Activated T-helper 1 cell treated with anti-CD3 and anti-CD28 coated beads, Interleukin-2, amount 50 U/mL, for 16 hours (primary cell): Measurements from ENCODE around the gene VEGFB.
A peak's percentile ranks its signal among the peaks of the same experiment; 100 is the strongest.

Source experiments
- DNase-seq, 2 donors: peaks; one replicate each; pipeline ENCODE4 v3.0.0-alpha.2; 2020; ENCODE audit warnings: low read depth in 1 of 2, low spot score in 1 of 2

The VEGFB gene

DNA sequence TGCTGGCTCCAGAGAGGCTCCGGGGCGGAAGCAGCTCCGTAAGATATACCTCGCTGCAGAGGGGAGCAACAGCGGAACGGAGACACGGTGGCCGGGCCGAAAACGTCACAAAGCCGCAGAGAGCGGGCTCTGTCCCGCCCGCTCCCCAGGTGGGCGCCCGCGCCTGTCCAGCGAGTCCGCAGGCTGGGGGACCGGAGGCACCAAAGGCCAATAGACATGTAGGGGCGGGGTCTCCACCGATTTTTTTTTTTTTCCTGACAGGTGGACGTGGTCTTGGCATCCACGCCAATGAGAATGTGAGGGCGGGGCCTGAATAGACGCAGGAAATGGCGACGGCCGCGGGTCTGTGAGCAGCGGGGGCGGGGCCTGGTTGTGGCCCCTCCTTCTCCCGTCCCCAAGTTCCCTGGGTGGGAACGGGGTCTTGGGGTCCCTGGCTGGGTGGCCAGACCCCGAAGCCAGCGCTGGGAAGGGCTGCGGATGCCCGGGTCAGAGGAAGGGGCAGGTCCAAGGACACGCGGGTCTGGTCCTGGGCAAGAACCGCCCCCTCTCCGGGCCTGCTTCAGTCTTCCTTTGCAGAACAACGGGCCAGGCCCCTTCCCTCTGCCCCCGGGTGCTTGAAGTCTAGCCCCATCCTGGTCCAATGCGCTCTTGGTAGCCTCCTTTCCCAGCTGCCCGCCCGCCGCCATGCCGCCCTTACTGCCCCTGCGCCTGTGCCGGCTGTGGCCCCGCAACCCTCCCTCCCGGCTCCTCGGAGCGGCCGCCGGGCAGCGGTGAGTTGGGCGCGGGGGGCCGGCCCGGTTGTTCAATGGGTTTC, 4.0 kb upstream of the VEGFB start, which contains the start of gene DNAJC4:
Gene DNAJC4, plus strand, starts transcription at position 378 of the 814 bp plus-strand sequence. Its CDS starts 307 bp downstream, at position 685.
- DNase-seq: peak; percentile 70 to 76

DNA sequence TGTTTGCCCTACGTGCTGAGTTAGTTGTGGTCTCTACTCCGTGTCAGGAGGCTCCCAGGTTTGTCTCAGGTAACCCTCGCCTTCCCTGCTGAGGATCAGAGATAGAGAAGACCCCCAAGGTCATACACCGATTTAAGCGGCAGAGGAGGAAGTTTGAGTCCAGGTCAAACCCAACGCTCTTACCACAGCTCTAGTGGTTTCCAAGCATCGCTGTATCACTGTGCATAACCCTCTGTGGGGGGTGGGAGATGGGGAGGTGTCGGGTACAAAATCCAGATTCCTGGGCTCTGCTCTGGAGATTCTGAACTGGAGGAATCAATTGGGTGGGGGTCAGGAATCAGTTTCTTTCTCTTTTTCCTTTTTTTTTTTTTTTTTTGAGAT, 3.4 kb upstream of the VEGFB start:
- DNase-seq: no peak

DNA sequence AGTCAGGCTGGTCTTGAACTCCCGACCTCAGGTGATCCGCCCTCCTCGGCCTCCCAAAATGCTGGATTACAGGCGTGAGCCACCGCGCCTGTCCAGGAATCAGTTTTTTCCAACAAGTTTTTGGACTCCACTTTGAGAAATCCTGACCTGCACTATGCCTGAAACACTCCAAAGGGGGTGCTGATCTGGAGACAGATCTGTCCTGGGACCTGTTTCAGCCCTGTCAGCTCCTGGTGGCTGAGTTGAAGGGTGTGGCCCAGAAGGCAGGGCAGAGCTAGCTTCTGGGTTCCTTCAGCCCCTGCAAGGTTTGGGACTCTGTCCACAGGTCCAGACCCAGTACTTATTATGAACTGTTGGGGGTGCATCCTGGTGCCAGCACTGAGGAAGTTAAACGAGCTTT, 2.8 kb upstream of the VEGFB start:
- no peak for DNase-seq

DNA sequence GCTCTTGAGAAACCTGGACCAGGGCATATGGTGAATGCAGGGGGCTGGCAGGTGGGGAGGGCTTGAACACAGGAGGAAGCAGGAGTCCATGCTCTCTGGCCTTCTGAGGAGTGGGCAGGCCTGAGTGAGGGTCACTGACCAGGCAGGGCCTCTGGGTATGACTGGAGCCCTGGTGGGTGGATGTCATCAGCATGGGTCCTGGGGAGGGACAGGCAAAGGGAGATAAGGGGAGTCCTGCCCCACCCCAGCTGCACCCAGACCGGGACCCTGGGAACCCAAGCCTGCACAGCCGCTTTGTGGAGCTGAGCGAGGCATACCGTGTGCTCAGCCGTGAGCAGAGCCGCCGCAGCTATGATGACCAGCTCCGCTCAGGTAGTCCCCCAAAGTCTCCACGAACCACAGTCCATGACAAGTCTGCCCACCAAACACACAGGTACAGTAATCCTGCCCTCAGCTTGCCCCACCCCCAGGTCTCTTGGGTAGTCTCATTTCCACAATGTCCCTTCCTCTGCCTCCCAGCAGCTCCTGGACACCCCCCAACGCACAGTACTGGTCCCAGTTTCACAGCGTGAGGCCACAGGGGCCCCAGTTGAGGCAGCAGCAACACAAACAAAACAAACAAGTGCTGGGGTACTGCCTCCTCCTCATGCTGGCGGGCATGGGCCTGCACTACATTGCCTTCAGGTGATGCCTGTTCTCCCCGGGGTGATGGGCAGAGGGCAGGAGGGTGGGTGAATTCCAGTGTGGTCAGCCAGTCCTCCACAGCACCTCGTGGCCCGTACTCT, 2.0 kb upstream of the VEGFB start:
- no peak for DNase-seq

DNA sequence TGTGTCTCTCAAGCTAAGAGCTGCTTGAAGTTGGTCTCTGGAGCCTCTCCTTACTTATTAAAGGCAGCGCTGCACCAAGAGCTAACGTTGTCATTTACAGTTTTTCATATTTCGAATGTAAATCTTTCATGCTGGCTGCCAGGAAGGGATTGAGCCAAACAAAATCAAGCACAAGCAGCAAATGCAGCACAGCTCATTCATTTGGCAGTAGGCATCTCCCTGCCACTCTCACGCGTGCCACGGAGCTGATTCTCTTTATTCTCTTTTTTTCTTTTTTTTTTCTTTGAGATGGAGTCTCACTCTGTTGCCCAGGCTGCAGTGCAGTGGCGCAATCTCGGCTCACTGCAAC, 1.4 kb upstream of the VEGFB start:
- DNase-seq: no peak

DNA sequence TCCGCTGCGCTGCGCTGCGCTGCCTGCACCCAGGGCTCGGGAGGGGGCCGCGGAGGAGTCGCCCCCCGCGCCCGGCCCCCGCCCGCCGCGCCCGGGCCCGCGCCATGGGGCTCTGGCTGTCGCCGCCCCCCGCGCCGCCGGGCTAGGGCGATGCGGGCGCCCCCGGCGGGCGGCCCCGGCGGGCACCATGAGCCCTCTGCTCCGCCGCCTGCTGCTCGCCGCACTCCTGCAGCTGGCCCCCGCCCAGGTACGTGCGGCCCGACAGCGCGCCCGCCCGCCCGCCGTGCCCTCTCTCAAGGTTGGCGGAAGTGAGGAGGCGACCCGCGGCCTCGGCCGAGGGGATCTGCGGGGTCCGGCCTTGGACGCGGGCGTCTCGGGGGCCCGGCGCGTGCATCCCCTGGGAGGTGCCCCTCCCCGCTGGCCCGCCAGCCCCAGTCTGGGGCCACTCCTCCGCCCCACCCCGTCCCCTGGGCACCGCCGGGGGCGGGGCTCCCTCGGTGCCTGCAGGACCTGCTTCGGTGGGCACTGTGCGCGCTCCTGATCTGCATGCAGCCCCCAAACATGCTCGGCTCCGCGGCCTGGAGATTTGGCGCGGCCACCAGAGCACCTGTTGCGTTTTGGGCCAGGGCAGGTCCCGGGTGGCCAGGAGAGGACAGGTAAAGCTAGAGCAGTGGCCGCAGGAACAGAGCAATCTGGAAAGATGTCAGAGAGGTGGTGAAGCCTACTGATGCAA, 429 bp downstream of the VEGFB start:
- peak; percentile 16 to 31 for DNase-seq

DNA sequence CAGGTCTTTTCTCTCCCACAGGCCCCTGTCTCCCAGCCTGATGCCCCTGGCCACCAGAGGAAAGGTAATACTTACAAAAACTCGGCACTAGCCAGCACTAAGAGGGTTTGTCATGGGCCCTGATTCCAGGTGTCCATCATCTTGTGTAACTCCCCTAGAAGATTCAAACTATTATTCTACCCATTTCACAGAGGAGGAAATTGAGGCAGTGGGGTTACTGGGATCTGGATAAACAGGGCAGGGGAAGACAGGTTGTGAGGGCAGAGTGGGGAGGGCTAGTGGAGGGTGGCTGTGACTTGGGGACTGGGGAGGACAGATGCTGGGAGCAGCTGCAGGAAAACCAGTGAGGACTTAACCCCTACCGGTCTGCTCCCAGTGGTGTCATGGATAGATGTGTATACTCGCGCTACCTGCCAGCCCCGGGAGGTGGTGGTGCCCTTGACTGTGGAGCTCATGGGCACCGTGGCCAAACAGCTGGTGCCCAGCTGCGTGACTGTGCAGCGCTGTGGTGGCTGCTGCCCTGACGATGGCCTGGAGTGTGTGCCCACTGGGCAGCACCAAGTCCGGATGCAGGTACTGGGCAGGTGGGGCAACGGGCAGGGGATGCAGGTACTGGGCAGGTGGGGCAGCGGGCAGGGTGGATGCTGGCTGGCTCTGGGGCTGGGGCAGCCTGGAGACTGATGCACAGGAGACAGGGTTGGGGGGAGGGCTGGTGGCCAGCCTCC, 1.2 kb downstream of the VEGFB start:
- DNase-seq: no peak

DNA sequence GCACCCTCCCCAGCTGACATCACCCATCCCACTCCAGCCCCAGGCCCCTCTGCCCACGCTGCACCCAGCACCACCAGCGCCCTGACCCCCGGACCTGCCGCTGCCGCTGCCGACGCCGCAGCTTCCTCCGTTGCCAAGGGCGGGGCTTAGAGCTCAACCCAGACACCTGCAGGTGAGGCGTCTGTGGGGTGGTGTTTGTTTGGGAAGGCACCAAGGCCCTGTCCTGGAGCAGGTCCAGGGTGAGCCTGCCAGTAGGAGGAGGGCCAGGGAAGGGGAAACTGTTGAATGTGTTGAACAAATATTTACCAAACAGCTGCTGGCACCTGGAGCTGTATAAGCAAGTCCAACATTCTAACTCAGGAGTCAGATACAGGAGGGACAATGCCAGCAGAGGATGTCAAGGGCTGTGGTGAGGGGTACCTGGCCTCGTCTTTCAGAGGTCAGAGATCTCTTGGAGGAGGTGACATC, 3.1 kb downstream of the VEGFB start:
- DNase-seq: no peak

DNA sequence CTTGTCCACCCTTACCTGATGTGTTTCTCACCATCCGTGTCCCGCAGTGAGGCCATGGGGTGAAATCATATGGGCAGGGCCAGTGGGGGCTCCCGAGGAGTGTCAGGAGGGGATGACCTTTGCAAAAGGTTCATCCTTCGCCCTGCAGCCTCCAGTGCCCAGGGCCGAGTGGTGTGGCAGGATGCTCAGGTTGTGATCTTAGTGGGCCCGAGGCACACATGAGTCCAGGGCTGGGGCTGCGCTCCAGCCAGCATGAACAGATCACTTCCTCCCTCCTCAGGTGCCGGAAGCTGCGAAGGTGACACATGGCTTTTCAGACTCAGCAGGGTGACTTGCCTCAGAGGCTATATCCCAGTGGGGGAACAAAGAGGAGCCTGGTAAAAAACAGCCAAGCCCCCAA, 3.7 kb downstream of the VEGFB start:
- DNase-seq: no peak

DNA sequence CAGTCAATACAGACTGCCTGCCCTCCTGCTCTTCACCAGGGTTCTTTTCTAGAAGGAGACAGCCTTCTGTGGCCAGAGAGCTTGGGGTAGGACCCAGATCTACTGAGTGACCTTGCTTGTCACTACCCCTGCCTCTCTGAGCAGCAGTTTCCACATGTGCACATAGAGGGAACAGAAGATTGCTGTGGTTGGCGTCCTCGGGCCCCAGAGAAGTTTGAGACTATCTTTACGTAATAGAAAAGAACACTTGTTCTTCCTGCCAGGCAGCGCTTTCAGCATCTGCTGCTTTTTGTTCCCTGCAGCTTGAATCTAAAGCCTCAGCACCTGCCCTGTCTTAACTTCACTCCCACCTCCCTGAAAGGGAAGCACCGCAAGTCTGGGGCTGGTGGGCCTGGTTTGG, 4.6 kb downstream of the VEGFB start:
- no peak for DNase-seq

DNA sequence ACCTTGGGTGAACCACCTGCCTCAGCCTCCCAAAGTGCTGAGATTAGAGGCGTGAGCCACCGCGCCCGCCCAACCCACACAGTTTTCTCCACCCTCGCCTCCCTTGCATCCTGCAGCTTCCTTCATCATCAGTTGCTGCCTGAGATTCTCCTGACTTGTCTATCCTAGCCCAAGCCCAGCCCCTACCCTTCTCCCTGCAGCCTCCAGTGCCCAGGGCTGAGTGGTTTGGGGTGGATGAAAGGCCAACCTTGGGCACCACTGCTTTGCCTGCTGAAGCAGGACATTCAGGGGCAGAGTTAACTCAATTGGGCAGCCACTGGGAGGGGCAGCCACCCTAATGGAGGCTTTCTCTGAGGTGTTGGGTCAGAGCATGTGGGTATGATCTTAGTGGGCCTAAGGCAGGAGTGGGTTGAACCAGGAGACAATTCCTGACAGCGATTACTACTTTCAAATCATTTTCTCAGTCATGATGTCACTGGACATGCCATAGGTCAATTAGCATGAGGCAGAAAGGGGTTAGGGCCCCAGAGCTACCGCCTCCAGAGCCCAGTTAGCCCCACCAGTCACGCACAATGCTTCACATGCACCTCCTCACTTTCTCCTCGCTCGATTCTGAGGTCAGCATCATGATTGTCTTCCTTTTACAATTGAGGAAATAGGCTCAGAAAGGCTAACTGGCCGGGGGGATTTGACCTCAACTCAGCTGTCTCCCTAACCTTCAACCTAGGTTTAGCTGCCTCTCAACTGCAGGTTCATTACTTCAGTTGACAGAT, 5.5 kb downstream of the VEGFB start:
- DNase-seq: no peak

DNA sequence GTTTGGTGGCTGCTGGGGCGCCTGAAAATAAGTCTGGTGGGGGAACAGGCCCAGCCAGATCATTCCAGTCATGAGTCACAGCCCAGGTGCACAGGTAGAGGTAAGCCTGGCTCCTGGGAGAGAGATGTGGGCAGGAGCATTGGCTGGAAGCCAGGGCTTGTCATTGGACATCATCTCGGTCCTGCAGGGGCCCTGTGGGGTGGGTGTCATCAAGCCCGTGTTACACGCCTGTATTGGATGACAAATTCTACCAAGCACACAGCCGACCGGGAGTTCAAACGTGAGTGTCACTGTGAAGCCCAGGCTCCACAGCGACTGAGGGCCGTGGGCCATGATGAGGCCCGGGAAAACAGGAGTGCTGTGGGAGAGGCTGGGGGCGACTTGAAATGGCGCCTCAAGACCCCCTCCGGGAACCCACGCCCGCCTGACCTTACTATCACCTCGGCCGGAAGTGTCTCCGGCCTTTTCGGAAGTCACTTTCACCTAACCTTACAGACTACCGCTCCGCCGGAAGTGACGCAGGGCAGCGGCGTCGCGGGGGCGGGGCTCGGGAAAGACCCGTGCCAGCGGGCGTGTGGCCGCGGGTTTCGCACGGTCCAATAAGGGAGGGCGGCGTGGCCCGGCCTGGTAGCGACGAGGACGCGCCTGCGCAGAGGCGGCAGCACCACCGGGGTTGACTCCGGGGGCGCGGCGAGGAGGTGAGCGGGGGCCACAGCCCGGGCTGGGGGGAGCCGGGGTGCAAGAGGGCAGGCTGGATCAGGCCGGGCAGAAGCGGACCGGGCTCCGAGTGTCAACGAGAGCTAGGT, 6.3 kb downstream of the VEGFB start, which contains the start of gene FKBP2:
Gene FKBP2, plus strand, starts transcription at position 661 of the 806 bp plus-strand sequence. CDS start 1,293 bp downstream, outside the sequence.
- peak; percentile 94 to 98 for DNase-seq

DNA sequence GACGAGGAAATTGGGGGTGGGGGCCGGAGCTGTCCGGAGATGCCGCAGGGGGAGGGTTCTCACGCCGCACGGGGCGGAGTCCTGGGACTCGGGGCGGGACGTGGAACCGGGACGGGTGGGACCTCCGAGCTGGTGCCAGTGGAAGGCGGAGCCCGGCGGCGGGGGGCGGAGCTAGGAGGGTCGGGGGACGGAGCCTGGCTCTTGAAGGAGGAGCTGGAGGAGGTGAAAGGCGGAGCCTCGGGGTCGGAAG, 6.8 kb downstream of the VEGFB start:
- peak; percentile 99 for DNase-seq

DNA sequence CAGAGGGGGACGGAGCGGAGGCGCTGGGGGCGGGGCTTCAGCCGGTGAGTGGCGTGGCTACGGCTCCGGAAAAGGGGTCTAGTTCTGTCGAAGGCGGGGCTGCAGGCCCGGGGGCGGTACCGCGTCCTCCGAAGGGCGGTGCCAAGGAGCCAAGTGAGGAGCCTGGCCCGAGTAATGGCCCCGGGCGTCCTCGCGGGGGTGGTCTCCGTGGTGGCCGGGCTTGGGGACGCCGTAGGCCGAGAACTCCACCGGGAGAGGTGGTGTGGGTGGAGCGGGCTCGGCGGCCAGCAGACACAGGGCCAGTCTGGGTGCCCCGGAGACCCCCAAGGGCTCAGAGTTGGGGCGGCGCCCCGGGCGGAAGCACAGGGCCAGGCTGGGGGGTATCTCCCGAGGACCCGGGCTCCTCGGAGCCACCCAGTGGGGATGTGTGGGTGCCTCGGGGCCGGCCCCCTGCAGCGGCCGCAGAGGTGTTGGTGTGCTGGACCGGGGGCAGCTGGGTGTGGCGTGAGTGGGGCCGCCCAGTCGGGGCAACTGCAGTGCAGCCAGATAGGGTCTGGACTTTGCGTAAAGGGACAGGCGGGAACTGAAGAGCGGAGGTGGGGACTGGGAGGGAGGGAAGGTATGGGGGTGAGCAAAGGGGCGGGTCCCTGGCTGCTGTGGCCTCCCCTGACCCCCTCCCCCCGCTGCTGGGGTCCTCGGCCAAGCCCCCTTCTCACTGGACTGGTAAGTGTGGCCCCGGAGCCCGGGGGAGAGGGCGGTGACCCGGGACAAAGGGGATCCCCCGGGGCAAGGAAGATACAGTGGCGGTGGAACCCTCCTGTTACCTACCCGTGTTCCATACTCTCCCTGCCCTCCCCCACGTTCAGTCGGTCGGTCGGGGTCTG, 7.3 kb downstream of the VEGFB start:
- DNase-seq: no peak

DNA sequence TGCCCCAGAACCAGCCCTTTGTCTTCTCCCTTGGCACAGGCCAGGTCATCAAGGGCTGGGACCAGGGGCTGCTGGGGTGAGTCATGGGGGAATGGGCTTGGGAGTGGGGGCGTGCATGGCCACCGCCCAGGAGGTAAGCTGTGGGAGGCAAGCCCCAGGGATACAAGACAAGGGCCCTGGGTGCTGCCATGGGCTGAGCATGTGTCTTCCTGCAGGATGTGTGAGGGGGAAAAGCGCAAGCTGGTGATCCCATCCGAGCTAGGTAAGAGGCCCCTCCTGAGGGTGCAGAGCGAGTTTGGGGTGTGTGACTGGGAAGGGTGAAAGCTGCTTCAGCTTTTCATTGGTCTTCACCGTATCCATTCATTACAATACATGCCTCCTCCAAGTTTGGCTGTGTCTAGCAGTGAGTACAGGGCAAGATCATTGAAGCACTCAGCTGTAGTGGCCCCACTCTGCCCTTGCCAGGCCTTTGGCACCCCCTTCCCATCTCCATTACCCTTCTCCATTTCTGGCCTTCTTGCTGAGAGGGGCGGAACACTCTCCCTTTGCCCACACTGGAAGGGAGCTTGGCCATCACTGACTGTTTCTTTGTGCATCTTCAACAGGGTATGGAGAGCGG, 9.0 kb downstream of the VEGFB start:
- DNase-seq: no peak

DNA sequence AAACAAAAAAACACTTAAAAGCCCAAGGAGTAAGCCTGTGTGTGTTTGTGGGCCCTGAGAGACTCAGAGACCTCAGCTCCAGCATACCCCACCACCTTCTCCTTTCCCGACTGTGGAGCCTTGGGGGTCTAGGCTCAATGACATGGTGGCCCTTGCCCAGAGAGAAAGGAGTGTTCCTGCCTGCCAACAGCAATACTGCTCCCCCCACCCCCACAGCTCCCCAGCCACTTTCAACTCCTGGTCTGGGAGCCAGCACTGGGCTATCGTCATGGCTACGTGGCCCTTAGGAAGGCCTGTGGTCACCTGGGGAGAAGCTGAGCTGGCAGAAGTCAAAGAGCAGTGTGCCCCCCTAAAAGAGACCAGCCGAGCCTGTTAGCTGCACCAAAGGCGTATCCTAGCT, 9.7 kb downstream of the VEGFB start:
- DNase-seq: no peak

DNA sequence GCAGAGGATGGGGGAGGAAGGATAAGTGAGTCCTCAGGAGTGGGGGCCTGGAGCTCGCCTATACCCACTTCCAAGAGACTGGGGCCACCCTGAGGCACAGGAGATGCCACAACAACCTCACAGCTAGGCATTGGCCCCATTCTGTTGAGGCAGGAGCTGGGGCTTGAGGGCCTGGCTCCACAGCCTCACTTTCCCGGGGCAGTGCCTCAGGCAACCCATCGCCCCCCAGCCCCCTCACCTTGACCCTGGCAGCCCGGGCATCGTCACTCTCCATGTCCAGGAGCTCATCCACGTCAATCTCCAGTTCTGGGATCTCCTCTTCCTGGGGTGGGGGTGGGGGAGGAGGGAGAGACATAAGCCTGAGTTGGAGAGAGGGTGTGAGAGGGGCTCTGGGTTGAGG, 10.6 kb downstream of the VEGFB start:
- DNase-seq: no peak

DNA sequence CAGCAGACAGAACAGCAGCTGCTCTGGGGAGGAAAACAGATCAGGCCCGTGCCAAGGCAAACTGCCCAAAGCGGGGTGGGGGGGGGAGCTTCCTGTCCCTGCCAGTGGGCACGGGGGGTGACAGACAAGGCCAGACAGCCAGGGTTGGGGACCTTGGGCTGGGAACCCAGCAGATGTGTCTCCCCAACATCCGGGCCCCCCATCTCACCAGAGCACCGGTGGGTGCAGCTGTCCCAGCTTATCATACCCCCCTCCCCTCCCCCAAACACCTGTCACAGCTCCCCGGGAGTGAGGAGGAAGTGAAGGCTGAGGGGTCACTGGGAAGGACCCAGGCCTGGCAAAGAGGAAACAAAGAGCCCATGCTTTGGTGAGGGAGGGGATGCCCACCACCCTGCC, 11.0 kb downstream of the VEGFB start:
- DNase-seq: peak in 1 of 2 donors; percentile 40
